Activated naive CD8-positive, alpha-beta T cell treated with anti-CD3 and anti-CD28 coated beads, Interleukin-2, amount 10 ng/mL, durations not matched to agents 7 days and 5 days (primary cell): Measurements from ENCODE around the gene CDYL. TPM values are rescaled to one million over a fixed set of nuclear protein-coding genes. Genes with fewer than 3 reads are reported as not detected.

Source experiments
- ATAC-seq: fragments of 150-1000 bp; cut with Tn5 transposase; one replicate; pipeline ENCODE4 v1.10.0; 2021; ENCODE audit warnings: low read depth, moderate library complexity
- POLR2A ChIA-PET: fragments of 350-600 bp; sonication (Branson Sonifier 250); formaldehyde crosslinking; loops from one replicate; lab custom pipeline; 2021; ENCODE audit warnings: antibody characterized with exemption; lab: Charles Lee
- DNase-seq: peaks from one replicate; pipeline ENCODE4 v3.0.0; 2021
- H3K27ac Mint-ChIP-seq: one replicate; pipeline ENCODE4 v1.8.0; 2022; ENCODE audit warnings: mild to moderate bottlenecking, mixed read lengths
- H3K27me3 Mint-ChIP-seq: one replicate; pipeline ENCODE4 v1.8.0; 2022; ENCODE audit warnings: mild to moderate bottlenecking, moderate library complexity, mixed read lengths
- H3K36me3 Mint-ChIP-seq: one replicate; pipeline ENCODE4 v1.8.0; 2021; ENCODE audit warnings: mild to moderate bottlenecking, mixed read lengths
- H3K4me1 Mint-ChIP-seq: one replicate; pipeline ENCODE4 v1.8.0; 2021; ENCODE audit warnings: mixed read lengths
- H3K4me3 Mint-ChIP-seq: one replicate; pipeline ENCODE4 v1.8.0; 2022; ENCODE audit warnings: mild to moderate bottlenecking, moderate library complexity, mixed read lengths
- H3K9me3 Mint-ChIP-seq: one replicate; pipeline ENCODE4 v1.8.0; 2021; ENCODE audit warnings: mixed read lengths
- total RNA-seq, 2 experiments: library from RNA; stranded (reverse); gene quantifications; one replicate each; pipeline ENCODE4 v1.2.3, GENCODE V29; 2021

The CDYL gene
- total RNA-seq, 2 experiments from 2014 or later: 44.0 to 46.7 TPM

DNA sequence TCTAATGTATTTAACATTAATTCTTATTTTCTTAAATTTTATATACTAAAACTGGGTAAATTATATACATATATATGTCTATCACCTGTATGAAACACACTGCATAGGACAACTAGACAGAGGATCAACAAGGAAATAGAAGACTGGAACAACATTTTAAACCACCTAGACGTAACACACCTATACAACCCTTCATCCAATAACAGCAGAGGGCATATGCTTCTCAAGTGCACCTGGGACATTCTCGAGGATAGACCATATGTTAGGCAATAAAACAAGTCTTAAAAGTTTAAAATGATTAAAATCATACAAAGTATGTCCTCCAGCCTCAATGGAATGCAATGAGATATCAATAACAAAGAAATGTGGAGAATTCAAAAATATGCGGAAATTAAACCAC lies 182.4 kb downstream of the CDYL start:
- Mint-ChIP-seq H3K36me3 (peaks cover 2% of the 10 kb centered on the region), H3K4me1 (no peaks in the 10 kb centered on the region), H3K9me3 (no peaks in the 10 kb centered on the region), H3K4me3 (no peak overlapping the region), H3K27ac (no peak overlapping the region), H3K27me3 (peaks cover 7% of the 10 kb centered on the region)
- DNase-seq: no peak
- POLR2A ChIA-PET: no interaction called here
- ATAC-seq: no peak

DNA sequence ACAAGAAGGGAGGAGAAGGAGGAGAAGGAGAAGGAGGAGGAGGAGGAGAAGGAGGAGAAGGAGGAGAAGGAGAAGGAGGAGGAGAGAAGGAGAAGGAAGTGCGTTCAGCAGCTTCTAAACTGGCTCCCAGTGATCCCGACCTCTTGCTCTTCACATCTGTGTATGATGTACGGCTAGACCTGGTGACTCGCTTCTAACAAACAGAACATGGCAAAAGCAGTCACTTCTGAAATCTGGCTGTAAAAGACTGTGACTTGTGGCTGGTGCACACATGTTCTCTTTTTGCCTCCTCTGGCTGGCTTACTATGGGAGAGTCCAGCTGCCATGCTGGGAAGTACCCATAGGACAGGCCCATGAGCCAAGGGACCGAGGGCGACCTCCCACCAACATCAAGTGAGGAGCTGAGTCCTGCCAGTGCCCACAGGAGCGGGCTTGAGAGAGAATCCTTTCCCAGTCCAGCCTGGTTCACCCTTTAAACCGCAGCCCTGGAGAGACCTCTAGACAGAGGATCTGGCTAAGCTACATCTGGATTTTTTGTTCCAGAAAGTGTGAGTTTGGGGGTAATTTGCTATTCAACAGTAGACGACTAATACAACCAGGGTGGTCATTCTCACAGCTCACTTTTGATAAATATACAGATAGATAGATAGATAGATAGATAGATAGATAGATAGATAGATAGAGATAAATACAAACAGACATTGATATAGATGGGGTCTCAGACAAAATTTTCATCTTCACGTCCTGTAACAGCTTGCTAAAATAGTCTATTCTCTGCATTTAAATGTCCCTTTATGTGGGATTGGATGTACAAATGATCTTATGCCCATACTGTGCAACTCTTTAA lies 185.3 kb downstream of the CDYL start:
- ATAC-seq (no peak), DNase-seq (no peak)
- H3K4me1 Mint-ChIP-seq: no peaks in the 10 kb centered on the region
- no peaks in the 10 kb centered on the region for H3K9me3 Mint-ChIP-seq
- H3K4me3 Mint-ChIP-seq: no peak overlapping the region
- POLR2A ChIA-PET: no interaction called here
- H3K27me3 Mint-ChIP-seq: peaks cover 7% of the 10 kb centered on the region
- no peak overlapping the region for H3K27ac Mint-ChIP-seq
- H3K36me3 Mint-ChIP-seq: no peaks in the 10 kb centered on the region

DNA sequence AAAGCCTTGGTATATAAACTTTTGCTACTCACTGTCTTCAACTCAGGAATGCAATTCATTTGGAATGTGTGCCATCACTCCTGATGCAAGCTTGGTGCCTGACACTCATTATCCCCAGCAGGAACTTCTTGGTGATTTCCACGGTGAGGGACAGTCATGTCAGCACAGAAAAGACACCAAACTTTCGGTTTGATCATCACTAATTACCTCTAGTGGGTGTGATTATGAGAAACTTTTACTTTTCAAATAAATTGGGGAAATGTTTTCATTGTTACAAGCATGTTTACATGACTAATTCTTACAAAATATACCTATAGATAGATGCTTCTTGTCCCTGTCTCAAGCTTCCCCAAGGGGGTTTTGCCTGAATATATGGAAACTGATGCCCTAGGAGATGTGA lies 186.7 kb downstream of the CDYL start:
- POLR2A ChIA-PET: no interaction called here
- H3K27ac Mint-ChIP-seq: no peak overlapping the region
- no peaks in the 10 kb centered on the region for H3K4me1 Mint-ChIP-seq
- DNase-seq: no peak
- peaks cover 7% of the 10 kb centered on the region for H3K27me3 Mint-ChIP-seq
- no peak overlapping the region for H3K4me3 Mint-ChIP-seq
- H3K9me3 Mint-ChIP-seq: no peaks in the 10 kb centered on the region
- no peaks in the 10 kb centered on the region for H3K36me3 Mint-ChIP-seq
- no peak for ATAC-seq

DNA sequence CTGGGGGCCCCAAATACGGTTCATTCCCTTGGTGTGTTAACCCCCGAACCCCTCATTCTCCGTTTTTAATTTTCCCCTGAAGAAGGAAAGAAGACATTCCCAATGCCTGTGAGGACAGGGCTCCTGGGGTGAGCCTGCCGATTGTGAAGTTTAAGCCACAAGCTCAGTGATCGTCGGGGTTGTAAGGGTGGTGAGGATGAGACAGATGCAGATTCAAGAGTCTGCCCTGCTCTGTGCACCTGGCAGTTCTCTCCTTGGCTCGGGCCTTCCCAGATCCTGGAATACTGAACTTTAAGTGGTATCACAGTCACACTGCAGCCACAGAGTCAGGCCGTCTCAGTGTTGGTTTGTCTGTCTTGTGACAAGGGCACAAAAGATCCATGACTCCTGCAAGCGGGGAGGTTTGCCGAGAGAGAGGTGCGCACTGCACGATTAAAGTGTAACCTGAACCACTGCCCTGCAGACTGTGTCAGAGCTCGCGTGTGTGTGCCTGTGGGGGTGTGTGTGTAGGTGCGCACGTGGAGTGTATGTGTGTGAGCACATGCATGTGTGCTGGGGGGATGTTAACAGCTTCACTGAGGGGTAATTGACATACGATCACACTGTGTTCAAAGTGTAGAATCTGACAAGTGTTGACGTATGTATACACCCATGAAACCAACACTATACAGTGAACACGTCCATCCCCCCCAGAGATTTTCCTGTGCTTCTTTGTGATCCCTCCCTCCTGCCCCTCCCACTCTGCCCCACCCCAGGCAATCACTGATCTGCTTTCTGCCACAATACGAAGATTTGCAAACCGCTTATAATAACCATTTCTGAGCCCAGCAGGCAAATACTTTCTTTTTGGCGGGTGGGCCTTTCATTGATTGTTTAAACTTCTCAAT lies 188.7 kb downstream of the CDYL start:
- Mint-ChIP-seq H3K4me3 (no peak overlapping the region), H3K27me3 (no peaks in the 10 kb centered on the region), H3K27ac (no peak overlapping the region), H3K4me1 (no peaks in the 10 kb centered on the region), H3K36me3 (no peaks in the 10 kb centered on the region), H3K9me3 (no peaks in the 10 kb centered on the region)
- DNase-seq: no peak
- ATAC-seq: no peak
- POLR2A ChIA-PET: no interaction called here

DNA sequence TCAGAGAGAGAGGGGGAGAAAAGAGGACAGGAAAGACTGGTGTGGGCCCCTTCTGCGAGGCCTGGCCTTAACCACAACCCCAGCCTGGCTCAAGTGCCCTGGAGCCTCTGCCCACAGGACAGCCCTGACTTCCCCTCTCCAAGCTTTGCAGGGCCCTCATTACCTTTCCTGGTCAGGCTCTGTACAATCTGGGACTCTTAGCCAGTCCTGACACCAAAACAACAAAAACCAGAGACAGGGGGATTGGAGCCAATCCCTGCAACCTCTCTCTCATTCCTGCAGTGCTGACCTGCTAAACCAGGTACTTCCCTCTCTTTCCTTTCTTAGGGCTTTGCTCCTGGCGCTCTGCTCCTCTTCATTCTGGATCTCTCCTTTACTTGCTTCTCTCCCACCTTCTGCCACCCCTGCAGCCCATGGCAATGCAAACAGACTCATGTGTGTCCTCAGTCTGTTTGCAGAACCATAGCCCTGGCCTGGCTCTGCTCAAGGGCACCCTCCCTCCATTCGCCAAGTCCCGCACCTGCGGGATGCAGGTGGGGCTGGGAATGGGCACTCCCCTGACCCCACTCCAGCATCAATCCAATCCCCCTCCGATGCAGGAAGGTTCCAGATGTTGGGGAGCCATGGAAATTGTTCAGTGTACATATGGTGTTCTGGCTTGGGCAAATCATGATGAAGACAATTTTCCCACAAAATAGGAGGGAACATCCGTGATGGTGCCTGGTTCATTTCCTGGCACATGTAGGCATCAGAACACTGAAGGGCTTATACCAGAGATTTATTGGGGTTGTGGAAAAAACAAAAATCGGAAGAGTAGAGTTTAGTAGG lies 189.6 kb downstream of the CDYL start:
- no peak overlapping the region for H3K27ac Mint-ChIP-seq

DNA sequence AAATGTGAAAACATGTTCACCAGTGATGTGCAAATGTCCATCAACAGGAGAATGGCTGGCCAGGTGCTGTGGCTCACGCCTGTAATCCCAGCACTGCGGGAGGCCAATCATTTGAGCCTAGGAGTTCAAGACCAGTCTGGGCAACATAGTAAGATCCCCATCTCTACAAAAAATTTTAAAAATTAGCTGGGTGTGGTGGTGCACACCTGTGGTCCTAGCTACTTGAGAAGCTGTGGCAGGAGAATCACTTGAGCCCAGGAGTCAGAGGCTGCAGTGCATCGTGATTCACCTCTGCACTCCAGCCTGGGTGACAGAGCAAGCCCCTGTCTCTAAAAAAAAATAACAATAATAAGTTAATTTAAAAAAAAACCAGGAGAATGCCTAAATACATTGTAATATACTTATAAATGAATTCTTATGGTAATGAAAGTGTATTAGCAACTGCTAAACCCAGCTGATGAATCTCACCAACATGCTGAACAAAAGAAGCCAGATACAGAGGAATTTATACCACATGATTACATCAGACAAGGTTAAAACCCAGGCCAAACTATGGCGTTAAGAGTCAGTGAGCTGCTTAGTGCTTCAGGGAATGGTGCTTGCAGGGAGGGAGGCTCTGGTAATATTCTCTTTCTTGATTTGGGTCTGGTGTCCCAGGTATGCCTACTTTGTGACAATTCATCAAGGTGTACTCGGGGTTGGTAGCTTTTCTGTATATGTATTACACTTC lies 191.3 kb downstream of the CDYL start:
- no peak for DNase-seq
- no peaks in the 10 kb centered on the region for H3K9me3 Mint-ChIP-seq
- ATAC-seq: no peak
- no peaks in the 10 kb centered on the region for H3K4me1 Mint-ChIP-seq
- H3K27me3 Mint-ChIP-seq: peaks cover 2% of the 10 kb centered on the region
- H3K36me3 Mint-ChIP-seq: no peaks in the 10 kb centered on the region
- no peak overlapping the region for H3K4me3 Mint-ChIP-seq
- H3K27ac Mint-ChIP-seq: no peak overlapping the region
- POLR2A ChIA-PET: no interaction called here

More for the DNA sequence above, 189.6 kb downstream of the CDYL start:
- Mint-ChIP-seq H3K36me3 (no peaks in the 10 kb centered on the region), H3K4me1 (no peaks in the 10 kb centered on the region), H3K27me3 (no peaks in the 10 kb centered on the region), H3K9me3 (no peaks in the 10 kb centered on the region), H3K4me3 (no peak overlapping the region)
- DNase-seq (no peak), ATAC-seq (no peak)
- POLR2A ChIA-PET: no interaction called here

DNA sequence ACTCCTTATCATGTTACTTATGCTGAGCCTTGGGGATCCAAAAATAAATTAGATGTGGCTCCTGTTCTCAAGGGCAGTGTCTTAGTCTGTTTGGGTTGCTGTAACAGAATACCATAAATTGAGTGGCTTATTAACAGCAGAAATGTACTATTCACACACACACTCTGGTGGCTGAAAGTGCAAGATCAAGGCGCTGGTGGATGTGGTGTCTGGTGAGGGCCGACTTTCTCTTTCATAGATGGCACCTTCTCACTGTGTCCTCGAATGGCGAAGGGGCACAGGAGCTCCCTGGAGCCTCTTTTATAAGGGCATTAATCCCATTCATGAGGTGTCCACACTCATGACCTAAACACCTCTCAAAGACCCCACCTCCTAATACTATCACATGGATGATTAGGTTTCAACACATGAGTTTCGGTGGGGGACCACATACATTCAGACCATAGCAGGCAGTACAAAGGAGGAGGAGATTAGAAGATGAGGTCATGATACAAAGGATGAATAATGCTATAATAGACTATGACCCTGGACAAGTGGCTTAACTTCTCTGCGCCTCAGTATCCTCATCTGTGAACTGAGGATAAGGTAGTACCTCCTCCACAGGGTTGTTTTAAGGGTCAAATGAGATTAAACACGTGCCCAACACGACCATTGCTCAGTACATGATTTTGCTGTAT lies 193.5 kb downstream of the CDYL start:
- Mint-ChIP-seq H3K9me3 (no peaks in the 10 kb centered on the region), H3K27ac (no peak overlapping the region), H3K36me3 (no peaks in the 10 kb centered on the region), H3K27me3 (peaks cover 2% of the 10 kb centered on the region), H3K4me1 (no peaks in the 10 kb centered on the region), H3K4me3 (no peak overlapping the region)
- POLR2A ChIA-PET: no interaction called here
- no peak for ATAC-seq
- no peak for DNase-seq

DNA sequence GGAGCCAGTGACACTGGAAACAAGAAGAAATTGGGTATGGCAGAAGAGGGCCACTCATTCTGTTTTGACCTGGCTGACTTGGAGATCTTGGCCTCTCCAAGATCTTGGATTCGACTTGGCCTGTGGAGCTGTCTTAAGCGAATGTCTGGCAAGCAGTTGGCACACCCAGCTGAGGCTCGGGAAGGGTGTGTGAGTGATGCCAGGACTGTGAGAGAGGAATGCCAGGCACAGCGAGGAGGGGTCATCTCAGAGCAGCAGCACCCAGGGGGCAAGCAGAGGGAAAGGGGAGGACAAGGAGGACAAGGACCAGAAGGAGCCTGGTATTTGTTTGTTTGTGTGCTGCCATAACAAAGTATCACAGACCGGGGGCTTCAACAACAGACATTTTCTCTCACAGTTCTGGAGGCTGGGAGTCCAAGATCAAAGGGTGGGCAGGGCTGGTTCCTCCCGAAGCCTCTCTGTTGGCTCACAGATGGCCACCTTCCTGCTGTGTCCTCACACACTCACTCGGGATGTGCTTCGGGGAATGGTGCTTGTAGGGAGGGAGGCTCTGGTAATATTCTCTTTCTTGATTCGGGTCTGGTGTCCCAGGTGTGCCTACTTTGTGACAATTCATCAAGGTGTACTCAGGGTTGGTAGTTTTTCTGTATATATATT lies 194.7 kb downstream of the CDYL start:
- ATAC-seq (no peak), DNase-seq (no peak)
- POLR2A ChIA-PET: no interaction called here
- Mint-ChIP-seq H3K9me3 (no peaks in the 10 kb centered on the region), H3K4me3 (no peak overlapping the region), H3K27me3 (peaks cover 2% of the 10 kb centered on the region), H3K4me1 (no peaks in the 10 kb centered on the region), H3K36me3 (no peaks in the 10 kb centered on the region), H3K27ac (no peak overlapping the region)

DNA sequence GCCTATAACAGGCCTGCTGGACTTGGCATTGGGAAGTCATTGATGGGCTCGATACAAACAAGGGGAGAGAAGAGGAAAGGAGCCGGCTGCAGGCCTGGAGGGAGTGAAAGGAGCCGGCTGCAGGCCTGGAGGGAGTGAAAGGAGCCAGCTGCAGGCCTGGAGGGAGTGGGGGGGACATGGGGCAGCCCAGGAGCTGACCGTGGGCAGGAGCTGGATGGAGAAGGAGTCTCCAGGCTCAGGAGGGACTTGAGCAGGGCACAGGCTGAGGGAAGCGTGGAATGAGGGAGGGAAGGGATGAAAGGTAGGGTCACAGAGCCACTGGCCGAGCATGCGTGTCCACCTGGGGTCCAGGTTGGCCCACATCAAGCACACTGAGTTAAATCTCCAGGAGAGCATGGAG lies 195.6 kb downstream of the CDYL start:
- no peak overlapping the region for H3K4me3 Mint-ChIP-seq
- H3K36me3 Mint-ChIP-seq: no peaks in the 10 kb centered on the region
- ATAC-seq: no peak
- no peaks in the 10 kb centered on the region for H3K4me1 Mint-ChIP-seq
- peaks cover 3% of the 10 kb centered on the region for H3K27me3 Mint-ChIP-seq
- POLR2A ChIA-PET: no interaction called here
- peaks cover 2% of the 10 kb centered on the region for H3K9me3 Mint-ChIP-seq
- no peak for DNase-seq
- H3K27ac Mint-ChIP-seq: no peak overlapping the region

DNA sequence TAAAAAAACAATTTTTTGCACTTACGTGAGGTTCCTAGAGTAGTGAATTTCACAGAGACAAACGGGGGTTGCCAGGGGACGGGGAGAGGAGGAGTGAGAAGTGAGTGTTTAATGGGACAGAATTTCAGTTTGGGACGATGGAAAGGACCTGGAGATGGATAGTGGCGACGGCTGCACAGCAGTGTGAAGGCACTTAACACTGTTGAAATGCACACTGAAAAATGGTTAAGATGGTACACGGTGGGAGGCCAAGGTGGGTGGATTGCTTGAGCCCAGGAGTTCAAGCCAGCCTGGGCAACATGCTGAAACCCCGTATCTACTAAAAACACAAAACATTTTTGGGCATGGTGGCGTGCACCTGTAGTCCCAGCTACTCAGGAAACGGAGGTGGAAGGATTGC lies 196.2 kb downstream of the CDYL start:
- Mint-ChIP-seq H3K4me3 (no peak overlapping the region), H3K4me1 (no peaks in the 10 kb centered on the region), H3K27ac (no peak overlapping the region), H3K27me3 (peaks cover 5% of the 10 kb centered on the region), H3K36me3 (no peaks in the 10 kb centered on the region), H3K9me3 (peaks cover 5% of the 10 kb centered on the region)
- POLR2A ChIA-PET: no interaction called here
- DNase-seq (no peak), ATAC-seq (no peak)

DNA sequence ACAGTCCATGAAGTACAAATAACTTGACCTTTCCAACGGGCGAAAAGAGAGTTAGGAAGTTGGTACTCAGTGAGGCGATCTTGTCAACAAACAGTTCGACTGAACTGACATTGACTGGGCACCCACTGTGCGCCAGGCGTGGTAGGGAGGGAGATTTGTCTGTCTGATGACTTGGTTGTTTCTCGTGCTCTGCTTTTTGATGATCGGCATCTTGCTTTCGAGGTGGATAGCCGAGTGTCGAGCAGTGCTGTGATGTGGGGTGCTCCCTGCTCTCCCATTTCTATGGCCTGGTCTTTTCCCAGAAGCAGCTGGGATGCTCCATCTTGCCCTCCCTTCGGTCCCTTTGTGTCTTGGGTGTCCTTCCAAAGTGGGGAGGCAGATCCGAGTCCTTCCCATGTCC lies 197.2 kb downstream of the CDYL start:
- no peak overlapping the region for H3K4me3 Mint-ChIP-seq
- DNase-seq: no peak
- H3K9me3 Mint-ChIP-seq: peaks cover 6% of the 10 kb centered on the region
- no peaks in the 10 kb centered on the region for H3K36me3 Mint-ChIP-seq
- ATAC-seq: no peak
- no peak overlapping the region for H3K27ac Mint-ChIP-seq
- no peaks in the 10 kb centered on the region for H3K4me1 Mint-ChIP-seq
- H3K27me3 Mint-ChIP-seq: peaks cover 5% of the 10 kb centered on the region
- POLR2A ChIA-PET: no interaction called here
